Stimulated activated naive CD8-positive, alpha-beta T cell treated with anti-CD3 and anti-CD28 coated beads, Interleukin-15, amount 100 ng/mL, for 72 hours (primary cell): ENCODE measurements around the gene PUS3.
A peak's percentile ranks its signal among the peaks of the same experiment; 100 is the strongest.

Experiments used
- ATAC-seq: fragments of 150-1000 bp; cut with Tn5 transposase; 2 replicates; pipeline ENCODE4 v1.10.0; 2021; ENCODE audit warnings: mild to moderate bottlenecking, moderate library complexity
- DNase-seq, 2 donors: peaks; one replicate each; pipeline ENCODE4 v3.0.0; 2021 to 2022
- H3K27ac Mint-ChIP-seq, 2 donors: one replicate each; pipeline ENCODE4 v1.8.0; 2022; ENCODE audit warnings: mild to moderate bottlenecking in 2 of 2, mixed read lengths in 2 of 2, moderate library complexity in 2 of 2
- H3K27me3 Mint-ChIP-seq: one replicate; pipeline ENCODE4 v1.8.0; 2022; ENCODE audit warnings: mixed read lengths
- H3K4me1 Mint-ChIP-seq: one replicate; pipeline ENCODE4 v1.8.0; 2022; ENCODE audit warnings: mild to moderate bottlenecking, mixed read lengths
- H3K4me3 Mint-ChIP-seq, 2 donors: one replicate each; pipeline ENCODE4 v1.8.0; 2022; ENCODE audit warnings: mild to moderate bottlenecking in 2 of 2, mixed read lengths in 2 of 2, moderate library complexity in 1 of 2
- H3K9me3 Mint-ChIP-seq, 2 donors: one replicate each; pipeline ENCODE4 v1.8.0; 2022; ENCODE audit warnings: mixed read lengths in 2 of 2

The PUS3 gene

GRCh38 chr11:125902927-125903710 is at the start of gene PUS3:
Gene PUS3, minus strand, starts transcription at chr11:125903206. Its CDS starts 6,922 bp downstream, at chr11:125896284.
- Mint-ChIP-seq H3K4me1 (peaks cover 36% of the 10 kb centered on the region), H3K27ac (peak within 1 kb of the TSS; percentile 93 to 95), H3K4me3 (peak within 1 kb of the TSS; percentile 95 to 97), H3K27me3 (peaks cover 24% of the 10 kb centered on the region), H3K9me3 (no peaks in the 10 kb centered on the region)
- DNase-seq = peak; percentile 78 to 87
- peak; percentile 91 for ATAC-seq

GRCh38 chr11:125952559-125952958 is 49.6 kb upstream of the PUS3 start:
- Mint-ChIP-seq H3K9me3 (no peaks in the 10 kb centered on the region), H3K4me3 (no peak overlapping the region), H3K27me3 (no peaks in the 10 kb centered on the region), H3K27ac (no peak overlapping the region), H3K4me1 (no peaks in the 10 kb centered on the region)
- DNase-seq (no peak), ATAC-seq (no peak)

- DNase-seq (no peak), ATAC-seq (no peak)
- no peak overlapping the region for H3K4me3 Mint-ChIP-seq
- H3K9me3 Mint-ChIP-seq = no peaks in the 10 kb centered on the region
- no peaks in the 10 kb centered on the region for H3K27me3 Mint-ChIP-seq
- no peak overlapping the region for H3K27ac Mint-ChIP-seq
- no peaks in the 10 kb centered on the region for H3K4me1 Mint-ChIP-seq
These were observed 48.7 kb upstream of the PUS3 start for GRCh38 chr11:125951731-125952130.

- Mint-ChIP-seq H3K9me3 (no peaks in the 10 kb centered on the region), H3K27ac (no peak overlapping the region), H3K4me1 (no peaks in the 10 kb centered on the region), H3K27me3 (no peaks in the 10 kb centered on the region), H3K4me3 (no peak overlapping the region)
- DNase-seq = no peak
- peak; percentile 24 for ATAC-seq
These were observed 48.0 kb upstream of the PUS3 start for GRCh38 chr11:125950696-125951651.

GRCh38 chr11:125950178-125950490 is 47.1 kb upstream of the PUS3 start:
- no peak for DNase-seq
- H3K27ac Mint-ChIP-seq = peak overlapping the region in 1 of 2 donors; percentile 86
- ATAC-seq = no peak
- H3K4me3 Mint-ChIP-seq = no peak overlapping the region
- H3K4me1 Mint-ChIP-seq = no peaks in the 10 kb centered on the region
- H3K27me3 Mint-ChIP-seq = no peaks in the 10 kb centered on the region
- H3K9me3 Mint-ChIP-seq = no peaks in the 10 kb centered on the region

GRCh38 chr11:125949271-125950177 is 46.5 kb upstream of the PUS3 start:
- H3K27me3 Mint-ChIP-seq = peaks cover 3% of the 10 kb centered on the region
- no peaks in the 10 kb centered on the region for H3K9me3 Mint-ChIP-seq
- no peak overlapping the region for H3K4me3 Mint-ChIP-seq
- no peaks in the 10 kb centered on the region for H3K4me1 Mint-ChIP-seq
- H3K27ac Mint-ChIP-seq = no peak overlapping the region
- no peak for DNase-seq
- peak; percentile 31 for ATAC-seq

GRCh38 chr11:125948278-125949051 is 45.5 kb upstream of the PUS3 start:
- Mint-ChIP-seq H3K27ac (no peak overlapping the region), H3K27me3 (peaks cover 8% of the 10 kb centered on the region), H3K9me3 (no peaks in the 10 kb centered on the region), H3K4me3 (no peak overlapping the region), H3K4me1 (no peaks in the 10 kb centered on the region)
- no peak for DNase-seq
- peak; percentile 31 for ATAC-seq

- H3K27me3 Mint-ChIP-seq = peaks cover 8% of the 10 kb centered on the region
- ATAC-seq (no peak), DNase-seq (no peak)
- no peak overlapping the region for H3K4me3 Mint-ChIP-seq
- no peaks in the 10 kb centered on the region for H3K4me1 Mint-ChIP-seq
- H3K9me3 Mint-ChIP-seq = no peaks in the 10 kb centered on the region
- no peak overlapping the region for H3K27ac Mint-ChIP-seq
These were observed 44.6 kb upstream of the PUS3 start for GRCh38 chr11:125947419-125948277.

GRCh38 chr11:125946712-125947418 is 43.9 kb upstream of the PUS3 start:
- no peaks in the 10 kb centered on the region for H3K9me3 Mint-ChIP-seq
- no peak overlapping the region for H3K27ac Mint-ChIP-seq
- ATAC-seq = no peak
- H3K27me3 Mint-ChIP-seq = peaks cover 8% of the 10 kb centered on the region
- H3K4me1 Mint-ChIP-seq = peaks cover 5% of the 10 kb centered on the region
- H3K4me3 Mint-ChIP-seq = no peak overlapping the region
- no peak for DNase-seq

GRCh38 chr11:125945797-125946520 is 43.0 kb upstream of the PUS3 start, which contains the start of gene VSIG10L2:
Gene VSIG10L2, plus strand, starts transcription at chr11:125946044. Its CDS starts 12 bp downstream, at chr11:125946056.
- no peak for ATAC-seq
- H3K9me3 Mint-ChIP-seq = no peaks in the 10 kb centered on the region
- H3K4me3 Mint-ChIP-seq = no peak within 1 kb of the TSS
- peaks cover 7% of the 10 kb centered on the region for H3K4me1 Mint-ChIP-seq
- no peak within 1 kb of the TSS for H3K27ac Mint-ChIP-seq
- DNase-seq = no peak
- peaks cover 8% of the 10 kb centered on the region for H3K27me3 Mint-ChIP-seq

- Mint-ChIP-seq H3K27me3 (peaks cover 8% of the 10 kb centered on the region), H3K4me3 (no peak overlapping the region), H3K4me1 (peaks cover 7% of the 10 kb centered on the region), H3K27ac (no peak overlapping the region), H3K9me3 (no peaks in the 10 kb centered on the region)
- ATAC-seq = no peak
- no peak for DNase-seq
These were observed 42.2 kb upstream of the PUS3 start for GRCh38 chr11:125945011-125945796.

- Mint-ChIP-seq H3K4me3 (no peak overlapping the region), H3K27ac (no peak overlapping the region), H3K9me3 (no peaks in the 10 kb centered on the region), H3K4me1 (peaks cover 7% of the 10 kb centered on the region), H3K27me3 (peaks cover 8% of the 10 kb centered on the region)
- DNase-seq (no peak), ATAC-seq (no peak)
These were observed 41.5 kb upstream of the PUS3 start for GRCh38 chr11:125944350-125945010.
